ENCODE results near the gene MTF2. TPM values are rescaled to one million over a fixed set of nuclear protein-coding genes. Genes with fewer than 3 reads are reported as not detected.

MTF2 gene
- polyA plus RNA-seq, 3 donors = 16.0 to 56.3 (median 32.5) TPM

DNA sequence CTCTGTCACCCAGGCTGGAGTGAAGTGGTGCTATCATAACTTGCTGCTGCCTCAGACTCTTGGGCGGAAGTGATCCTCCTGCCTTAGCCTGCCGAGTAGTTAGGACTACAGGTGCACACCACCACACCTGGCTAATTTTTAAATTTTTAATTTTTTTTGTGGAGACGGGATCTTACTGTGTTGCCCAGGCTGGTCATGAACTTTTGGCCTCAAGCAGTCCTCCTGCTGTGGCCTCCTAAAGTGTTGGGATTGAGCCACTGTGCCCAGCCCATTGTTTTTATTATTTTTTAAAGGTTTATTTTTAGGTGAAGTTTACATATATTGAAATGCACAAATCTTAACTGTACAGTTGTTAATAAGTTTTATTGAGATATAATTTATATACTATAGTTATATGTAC is 3.2 kb downstream of the MTF2 start:
- no peak overlapping the region for H3K4me2 ChIP-seq (replicated peaks; ENCODE audit: extremely low read depth, low read length, poor library complexity, severe bottlenecking)
- H3K27ac ChIP-seq (ENCODE audit: low read depth in 1 of 2, low read length in 2 of 2) = peak overlapping the region; percentile 16 to 52
- no peaks in the 10 kb centered on the region for H3K27me3 ChIP-seq (ENCODE audit: control insufficient read depth in 2 of 2, insufficient read depth in 2 of 2, low read length in 2 of 2)
- peaks cover 95% of the 10 kb centered on the region for H3K79me2 ChIP-seq (ENCODE audit: insufficient read depth, low read length)
- Mint-ChIP-seq H3K4me1 (peaks cover 51% of the 10 kb centered on the region), H3K9me3 (no peaks in the 10 kb centered on the region), H3K27me3 (ENCODE audit: low read depth in 3 of 3) (peaks cover 0 to 1% (median 0%) of the 10 kb centered on the region in 3 donors), H3K27ac (peak overlapping the region in 5 of 7 donors; percentile 14 to 80 (median 69)), H3K36me3 (peaks cover 3 to 31% of the 10 kb centered on the region in 2 donors), H3K4me3 (no peak overlapping the region)
- no CpG with 5 or more reads among the region's 3 CpGs for WGBS (ENCODE audit: insufficient coverage)
- TF ChIP-seq, protein P1, sequence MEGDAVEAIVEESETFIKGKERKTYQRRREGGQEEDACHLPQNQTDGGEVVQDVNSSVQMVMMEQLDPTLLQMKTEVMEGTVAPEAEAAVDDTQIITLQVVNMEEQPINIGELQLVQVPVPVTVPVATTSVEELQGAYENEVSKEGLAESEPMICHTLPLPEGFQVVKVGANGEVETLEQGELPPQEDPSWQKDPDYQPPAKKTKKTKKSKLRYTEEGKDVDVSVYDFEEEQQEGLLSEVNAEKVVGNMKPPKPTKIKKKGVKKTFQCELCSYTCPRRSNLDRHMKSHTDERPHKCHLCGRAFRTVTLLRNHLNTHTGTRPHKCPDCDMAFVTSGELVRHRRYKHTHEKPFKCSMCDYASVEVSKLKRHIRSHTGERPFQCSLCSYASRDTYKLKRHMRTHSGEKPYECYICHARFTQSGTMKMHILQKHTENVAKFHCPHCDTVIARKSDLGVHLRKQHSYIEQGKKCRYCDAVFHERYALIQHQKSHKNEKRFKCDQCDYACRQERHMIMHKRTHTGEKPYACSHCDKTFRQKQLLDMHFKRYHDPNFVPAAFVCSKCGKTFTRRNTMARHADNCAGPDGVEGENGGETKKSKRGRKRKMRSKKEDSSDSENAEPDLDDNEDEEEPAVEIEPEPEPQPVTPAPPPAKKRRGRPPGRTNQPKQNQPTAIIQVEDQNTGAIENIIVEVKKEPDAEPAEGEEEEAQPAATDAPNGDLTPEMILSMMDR (IDR thresholded peaks at IDR 0.05) = no peak
- H3K36me3 ChIP-seq (replicated peaks in 1 of 2; ENCODE audit: control insufficient read depth in 1 of 2, insufficient read depth in 2 of 2, low read length in 2 of 2) = peaks cover 7 to 20% of the 10 kb centered on the region in 2 donors
- H2AFZ ChIP-seq (ENCODE audit: insufficient read depth, low read depth, low read length, poor library complexity, severe bottlenecking) = no peak overlapping the region
- no peak for DNase-seq
- peaks cover 60% of the 10 kb centered on the region for H4K20me1 ChIP-seq (ENCODE audit: insufficient read depth, low read length)
- H3K9me3 ChIP-seq (replicated peaks in 1 of 2; ENCODE audit: control insufficient read depth in 1 of 2, insufficient read depth in 1 of 2, low read length in 2 of 2) = no peaks in the 10 kb centered on the region
- intact Hi-C loops (cut with micrococcal nuclease) = loop anchor here in 1 of 2 donors (5.0 kb wide), 1 partner anchor 95 kb away; no protein-coding TSS in a partner anchor
- H3K4me1 ChIP-seq (ENCODE audit: control insufficient read depth in 1 of 2, insufficient read depth in 2 of 2, low read length in 2 of 2) = peaks cover 37 to 47% of the 10 kb centered on the region in 2 donors
- H3K9ac ChIP-seq (ENCODE audit: insufficient read depth, low read length, poor library complexity, severe bottlenecking) = no peak overlapping the region
- H3K4me3 ChIP-seq (replicated peaks in 1 of 3; ENCODE audit: low read depth in 2 of 3, low read length in 3 of 3) = no peak overlapping the region

DNA sequence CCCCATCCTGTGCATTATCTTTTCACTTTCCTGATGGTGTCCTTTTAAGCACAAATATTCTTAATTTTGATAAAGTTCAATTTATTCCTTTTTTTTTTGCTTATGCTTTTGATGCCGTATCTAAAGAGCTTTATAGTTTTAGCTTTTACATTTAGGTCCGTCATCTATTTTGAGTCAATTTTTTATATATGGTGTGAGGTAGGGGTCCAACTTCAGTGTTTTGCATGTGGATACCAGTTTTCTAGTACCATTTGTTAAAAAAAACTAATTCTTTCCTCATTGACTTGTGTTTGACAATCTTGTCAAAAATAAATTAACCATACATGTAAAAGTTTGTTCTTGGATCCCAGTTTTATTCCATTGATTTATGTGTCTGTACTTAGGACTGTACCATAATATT is 4.9 kb downstream of the MTF2 start:
- peaks cover 73% of the 10 kb centered on the region for H4K20me1 ChIP-seq (ENCODE audit: insufficient read depth, low read length)
- peaks cover 0 to 1% (median 0%) of the 10 kb centered on the region in 3 donors for H3K27me3 Mint-ChIP-seq (ENCODE audit: low read depth in 3 of 3)
- H3K4me1 Mint-ChIP-seq = peaks cover 42% of the 10 kb centered on the region
- no peak overlapping the region for H3K27ac ChIP-seq (ENCODE audit: low read depth in 1 of 2, low read length in 2 of 2)
- peaks cover 100% of the 10 kb centered on the region for H3K79me2 ChIP-seq (ENCODE audit: insufficient read depth, low read length)
- no peaks in the 10 kb centered on the region for H3K9me3 Mint-ChIP-seq
- no peak overlapping the region for H3K9ac ChIP-seq (ENCODE audit: insufficient read depth, low read length, poor library complexity, severe bottlenecking)
- H3K36me3 ChIP-seq (replicated peaks in 1 of 2; ENCODE audit: control insufficient read depth in 1 of 2, insufficient read depth in 2 of 2, low read length in 2 of 2) = peaks cover 7 to 20% of the 10 kb centered on the region in 2 donors
- H3K27me3 ChIP-seq (ENCODE audit: control insufficient read depth in 2 of 2, insufficient read depth in 2 of 2, low read length in 2 of 2) = no peaks in the 10 kb centered on the region
- no peak for DNase-seq
- H3K9me3 ChIP-seq (replicated peaks in 1 of 2; ENCODE audit: control insufficient read depth in 1 of 2, insufficient read depth in 1 of 2, low read length in 2 of 2) = no peaks in the 10 kb centered on the region
- no peak overlapping the region for H2AFZ ChIP-seq (ENCODE audit: insufficient read depth, low read depth, low read length, poor library complexity, severe bottlenecking)
- no peak overlapping the region for H3K4me2 ChIP-seq (replicated peaks; ENCODE audit: extremely low read depth, low read length, poor library complexity, severe bottlenecking)
- no peak overlapping the region for H3K4me3 Mint-ChIP-seq
- no peak overlapping the region for H3K4me3 ChIP-seq (replicated peaks in 1 of 3; ENCODE audit: low read depth in 2 of 3, low read length in 3 of 3)
- no peak overlapping the region for H3K27ac Mint-ChIP-seq
- H3K4me1 ChIP-seq (ENCODE audit: control insufficient read depth in 1 of 2, insufficient read depth in 2 of 2, low read length in 2 of 2) = peaks cover 29 to 36% of the 10 kb centered on the region in 2 donors
- TF ChIP-seq, protein P1 (IDR thresholded peaks at IDR 0.05) = no peak
- WGBS (ENCODE audit: insufficient coverage) = no CpG with 5 or more reads among the region's 2 CpGs
- intact Hi-C loops (cut with micrococcal nuclease) = loop anchor here in 1 of 2 donors (5.0 kb wide), 1 partner anchor 93 kb away; no protein-coding TSS in a partner anchor
- peaks cover 3 to 31% of the 10 kb centered on the region in 2 donors for H3K36me3 Mint-ChIP-seq
